Thyroid gland (tissue), 4 donors: ENCODE measurements around the gene CIAO3. TPM values are rescaled to one million over a fixed set of nuclear protein-coding genes. Genes with fewer than 3 reads are reported as not detected.

ENCODE experiments used
- DNase-seq, 2 donors: peaks; one replicate each; pipeline ENCODE4 v3.0.0-alpha.2; 2019
- H3K27ac ChIP-seq, 3 donors: fragments of 200-600 bp; sonication (generic); 1 replicate in 2 of 3; 2 replicates in 1 of 3; pipeline ENCODE4 v1.5.1; 2016 to 2019; ENCODE audit warnings: mild to moderate bottlenecking in 1 of 3, moderate library complexity in 1 of 3
- H3K27me3 ChIP-seq: fragments of 200-600 bp; sonication (generic); one replicate; pipeline ENCODE4 v1.5.1; 2019
- H3K36me3 ChIP-seq, 2 donors: fragments of 200-600 bp; sonication (generic); one replicate each; pipeline ENCODE4 v1.5.1; 2016 to 2019
- H3K4me1 ChIP-seq, 2 donors: fragments of 200-600 bp; sonication (generic); one replicate each; pipeline ENCODE4 v1.5.1; 2017 to 2019
- H3K4me3 ChIP-seq, 3 donors: fragments of 200-600 bp; sonication (generic); replicated peaks in 1 of 3; 1 replicate in 2 of 3; 2 replicates in 1 of 3; pipeline ENCODE4 v1.5.1; 2016; ENCODE audit warnings: mild to moderate bottlenecking in 1 of 3
- H3K9me3 ChIP-seq: fragments of 200-600 bp; sonication (generic); one replicate; pipeline ENCODE4 v1.5.1; 2017
- POLR2A ChIP-seq, 2 donors: fragments of 450-650 bp; IDR thresholded peaks; one replicate each; pipeline ENCODE4 v1.6.1; 2017; ENCODE audit warnings: antibody characterized with exemption in 2 of 2, mild to moderate bottlenecking in 2 of 2, moderate library complexity in 1 of 2
- WGBS, 2 donors: methylation state at CpG; one replicate each; pipeline ENCODE4 v1.1.5; 2017; 5-methylcytosine and 5-hydroxymethylcytosine counted together
- intact Hi-C: fragments of 100-400 bp; cut with DNase I; formaldehyde crosslinking; loops from one replicate; pipeline ENCODE4 v1.15.1; 2023
- total RNA-seq, 4 donors: library from RNA; depleted of rRNA; stranded (reverse); fragments of >200 nt; gene quantifications; one replicate each; pipeline ENCODE4 v1.2.3, GENCODE V29; 2016
- TF ChIP-seq, protein P1 (sequence below), 6 experiments: fragments of 200-600 bp in 3 of 6; fragments of 450-650 bp in 3 of 6; sonication (generic) in 3 of 6; IDR thresholded peaks; one replicate each; pipeline ENCODE4 v1.5.1; 2016 to 2019; ENCODE audit warnings: antibody characterized with exemption in 6 of 6, mild to moderate bottlenecking in 2 of 6, inconsistent platforms in 1 of 6, moderate library complexity in 1 of 6

Gene CIAO3
- total RNA-seq, 4 donors from 2014 or later, result 38.7 to 53.8 (median 44.6) TPM

DNA sequence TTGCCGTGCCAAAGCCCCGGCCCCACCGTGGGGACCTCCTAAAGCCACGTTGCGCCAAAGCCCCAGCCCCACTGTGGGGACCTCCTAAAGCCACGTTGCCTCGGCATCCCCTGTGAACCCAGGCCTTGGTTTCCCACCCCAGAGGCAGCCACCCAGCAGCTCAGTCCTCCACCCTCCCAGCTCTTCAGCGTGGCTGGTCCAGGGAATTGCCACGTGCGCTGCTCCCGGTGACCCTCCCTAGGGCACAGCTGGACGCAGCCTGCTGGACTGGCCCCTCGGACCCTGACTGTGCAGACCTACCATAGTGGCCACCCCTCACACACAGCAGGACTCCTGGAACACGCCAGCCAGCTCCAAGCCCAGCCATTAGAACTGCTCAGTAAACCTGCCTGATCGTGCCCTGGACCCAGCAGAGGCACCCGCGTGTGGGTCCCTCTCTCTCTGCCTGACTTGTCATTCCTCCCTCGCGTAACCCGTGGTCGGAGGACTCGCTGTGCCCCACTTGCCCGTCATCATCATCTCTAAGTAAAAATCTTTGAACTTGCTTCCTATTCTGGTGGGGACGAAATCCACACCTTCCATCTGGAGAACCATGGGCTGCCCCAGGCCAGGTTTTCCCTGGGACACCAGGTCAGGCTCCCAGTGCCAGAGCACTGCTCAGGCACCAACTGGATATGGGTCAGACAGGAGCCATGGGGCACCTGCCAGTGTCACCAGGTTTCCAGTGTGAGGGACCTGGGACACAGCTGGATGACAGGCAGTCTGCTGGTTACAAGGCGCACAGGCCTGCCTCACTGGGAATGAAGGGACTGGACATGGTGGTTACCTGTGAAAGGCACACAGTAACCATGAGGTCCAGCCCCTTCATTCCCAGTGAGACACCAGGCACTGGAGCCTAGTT lies 5.6 kb downstream of the CIAO3 start:
- 94 to 97% methylated on average over 24 of the region's 25 CpGs for WGBS, 2 donors
- no peak for DNase-seq
- Histone ChIP-seq H3K9me3 (no peaks in the 10 kb centered on the region), H3K4me3 (no peak overlapping the region), H3K27ac (no peak overlapping the region), H3K27me3 (no peaks in the 10 kb centered on the region), H3K36me3 (peaks cover 18 to 41% of the 10 kb centered on the region in 2 donors), H3K4me1 (peaks cover 6% of the 10 kb centered on the region in 2 donors)
- no peak for TF ChIP-seq POLR2A (IDR thresholded peaks at IDR 0.05)
- TF ChIP-seq, protein P1, sequence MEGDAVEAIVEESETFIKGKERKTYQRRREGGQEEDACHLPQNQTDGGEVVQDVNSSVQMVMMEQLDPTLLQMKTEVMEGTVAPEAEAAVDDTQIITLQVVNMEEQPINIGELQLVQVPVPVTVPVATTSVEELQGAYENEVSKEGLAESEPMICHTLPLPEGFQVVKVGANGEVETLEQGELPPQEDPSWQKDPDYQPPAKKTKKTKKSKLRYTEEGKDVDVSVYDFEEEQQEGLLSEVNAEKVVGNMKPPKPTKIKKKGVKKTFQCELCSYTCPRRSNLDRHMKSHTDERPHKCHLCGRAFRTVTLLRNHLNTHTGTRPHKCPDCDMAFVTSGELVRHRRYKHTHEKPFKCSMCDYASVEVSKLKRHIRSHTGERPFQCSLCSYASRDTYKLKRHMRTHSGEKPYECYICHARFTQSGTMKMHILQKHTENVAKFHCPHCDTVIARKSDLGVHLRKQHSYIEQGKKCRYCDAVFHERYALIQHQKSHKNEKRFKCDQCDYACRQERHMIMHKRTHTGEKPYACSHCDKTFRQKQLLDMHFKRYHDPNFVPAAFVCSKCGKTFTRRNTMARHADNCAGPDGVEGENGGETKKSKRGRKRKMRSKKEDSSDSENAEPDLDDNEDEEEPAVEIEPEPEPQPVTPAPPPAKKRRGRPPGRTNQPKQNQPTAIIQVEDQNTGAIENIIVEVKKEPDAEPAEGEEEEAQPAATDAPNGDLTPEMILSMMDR (IDR thresholded peaks at IDR 0.05), result no peak
- intact Hi-C loops, result no loop called here

DNA sequence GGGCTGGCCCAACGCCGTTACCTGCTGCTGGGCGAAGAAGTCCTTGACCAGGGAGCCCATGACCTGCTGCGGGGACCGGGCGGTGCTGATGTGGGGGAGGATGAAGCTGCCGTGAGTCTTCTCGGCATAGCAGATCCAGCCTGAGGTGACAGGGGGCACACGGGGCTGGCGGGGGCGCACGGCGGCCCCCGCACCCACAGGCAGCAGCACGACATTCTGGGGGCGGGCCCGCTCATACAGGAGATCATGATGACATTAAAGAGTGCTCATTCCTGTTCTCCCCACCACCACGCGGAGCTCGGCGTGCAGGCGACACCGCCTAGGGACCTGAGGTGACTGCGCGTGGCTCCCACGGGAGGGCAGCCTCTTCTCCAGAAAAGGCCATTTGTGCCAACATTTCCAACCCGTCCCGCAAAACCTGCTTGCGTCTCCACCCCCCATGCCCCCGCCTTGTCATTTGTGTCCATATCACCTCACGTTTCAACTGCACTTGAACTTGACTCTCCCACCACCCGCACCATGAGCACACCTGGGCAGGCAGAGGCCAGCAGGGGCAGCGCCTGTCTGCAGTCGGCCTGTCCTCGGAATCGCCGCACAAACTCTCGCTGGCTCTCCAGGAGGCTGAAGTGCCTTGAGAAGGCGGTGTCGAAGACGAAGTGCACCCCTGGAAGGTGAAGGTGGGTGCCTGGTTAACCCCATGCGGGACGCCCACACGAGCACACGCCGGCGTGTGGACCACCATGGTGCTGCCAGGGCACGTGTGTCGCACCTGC lies 6.4 kb downstream of the CIAO3 start:
- Histone ChIP-seq H3K27me3 (no peaks in the 10 kb centered on the region), H3K9me3 (no peaks in the 10 kb centered on the region), H3K27ac (no peak overlapping the region), H3K4me3 (no peak overlapping the region), H3K36me3 (peaks cover 18 to 41% of the 10 kb centered on the region in 2 donors), H3K4me1 (no peaks in the 10 kb centered on the region)
- no peak for DNase-seq
- TF ChIP-seq POLR2A (IDR thresholded peaks at IDR 0.05), result no peak
- TF ChIP-seq, protein P1 (IDR thresholded peaks at IDR 0.05), result no peak
- 92% methylated on average over 33 to 49 of the region's 49 CpGs for WGBS, 2 donors
- intact Hi-C loops, result no loop called here

DNA sequence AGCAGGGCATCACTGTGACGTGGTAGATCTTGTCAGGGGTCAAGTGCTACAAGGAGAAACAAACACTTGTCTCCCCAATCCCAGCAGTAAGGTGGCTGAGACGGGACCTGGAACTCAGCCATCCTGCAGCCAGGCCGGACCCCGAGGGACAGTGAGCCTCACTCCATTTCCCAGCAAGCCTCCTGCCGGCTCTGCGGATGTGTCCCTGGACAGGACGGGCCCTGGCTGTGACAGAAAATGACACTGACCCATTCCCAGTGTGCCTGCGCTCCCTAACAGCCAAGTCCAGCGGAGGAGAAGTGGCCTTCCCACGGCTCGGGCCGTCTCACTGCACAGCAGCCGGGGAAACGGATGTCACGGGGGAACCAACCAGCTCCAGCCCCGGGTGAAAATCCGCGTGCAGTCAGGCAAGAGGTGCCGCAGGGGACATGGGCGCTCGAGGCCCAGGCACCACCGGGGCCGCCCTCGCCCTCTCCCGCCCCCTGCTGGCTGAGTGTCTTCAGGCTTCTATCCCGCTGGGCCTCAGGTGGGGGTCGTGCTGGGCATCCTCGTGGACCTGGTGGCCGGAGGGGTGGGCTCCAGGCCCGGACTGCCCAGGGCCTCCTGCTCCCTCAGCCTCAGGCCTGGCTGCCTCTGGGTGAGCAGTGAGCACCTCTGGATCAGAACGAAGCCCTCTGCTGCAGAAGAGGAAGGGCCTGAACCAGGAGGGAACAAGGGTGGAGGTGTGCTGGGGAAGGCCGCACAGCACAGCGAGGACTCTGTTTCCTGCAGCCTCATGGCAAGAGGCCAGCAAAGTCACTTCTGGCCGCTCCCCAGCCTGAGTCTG lies 7.2 kb downstream of the CIAO3 start:
- Histone ChIP-seq H3K27me3 (no peaks in the 10 kb centered on the region), H3K4me3 (no peak overlapping the region), H3K36me3 (peaks cover 18 to 41% of the 10 kb centered on the region in 2 donors), H3K9me3 (no peaks in the 10 kb centered on the region), H3K4me1 (peaks cover 5% of the 10 kb centered on the region in 2 donors), H3K27ac (no peak overlapping the region)
- DNase-seq, result no peak
- TF ChIP-seq POLR2A (IDR thresholded peaks at IDR 0.05), result no peak
- TF ChIP-seq, protein P1 (IDR thresholded peaks at IDR 0.05), result no peak
- WGBS, 2 donors, result 87% methylated on average over 9 to 31 of the region's 34 CpGs
- intact Hi-C loops, result no loop called here

DNA sequence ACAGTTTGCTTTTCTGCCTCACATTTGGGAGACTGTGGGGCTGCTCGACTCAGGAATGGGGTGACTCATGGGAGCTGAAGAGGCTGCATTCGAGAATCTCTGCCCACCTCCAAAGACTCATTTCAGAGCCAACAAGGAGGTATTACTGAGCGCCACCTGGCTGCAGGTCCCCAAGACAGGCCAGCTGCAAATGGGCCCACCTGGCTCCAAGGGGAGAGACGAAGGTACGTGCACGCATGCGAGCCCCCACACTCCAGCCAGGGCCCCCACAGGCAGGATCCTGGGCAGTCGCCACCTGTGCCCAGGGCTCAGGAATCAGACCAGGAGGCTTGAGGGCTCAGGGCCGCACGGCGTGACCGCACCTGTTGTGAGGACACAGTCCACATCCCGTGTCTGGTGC lies 7.9 kb downstream of the CIAO3 start:
- no peaks in the 10 kb centered on the region for H3K27me3 ChIP-seq
- no peak for DNase-seq
- H3K36me3 ChIP-seq, result peaks cover 18 to 41% of the 10 kb centered on the region in 2 donors
- no peaks in the 10 kb centered on the region for H3K9me3 ChIP-seq
- H3K4me1 ChIP-seq, result peaks cover 11% of the 10 kb centered on the region in 2 donors
- WGBS, 2 donors, result 91 to 93% methylated on average over 2 to 8 of the region's 13 CpGs
- no peak overlapping the region for H3K27ac ChIP-seq
- TF ChIP-seq, protein P1 (IDR thresholded peaks at IDR 0.05), result no peak
- TF ChIP-seq POLR2A (IDR thresholded peaks at IDR 0.05), result no peak
- intact Hi-C loops, result no loop called here
- H3K4me3 ChIP-seq, result no peak overlapping the region
